ENCODE data around the gene TTC31. TPM values are rescaled to one million over a fixed set of nuclear protein-coding genes. Genes with fewer than 3 reads are reported as not detected.
A peak's percentile ranks its signal among the peaks of the same experiment; 100 is the strongest.

Gene TTC31
- total and polyA plus RNA-seq, 2 donors (not counting 1 experiment from before 2014, with no cell fraction given), result 68.5 to 72.3 TPM

- Histone ChIP-seq H3K36me3 (replicated peaks in 1 of 2; ENCODE audit: control extremely low read depth in 1 of 2, control insufficient read depth in 1 of 2, extremely low read depth in 1 of 2, insufficient read depth in 2 of 2, low read length in 1 of 2) (peaks cover 0 to 23% of the 10 kb centered on the region in 2 experiments), H3K27me3 (replicated peaks in 1 of 4; ENCODE audit: control extremely low read depth in 1 of 4, control insufficient read depth in 3 of 4, insufficient read depth in 4 of 4, low read length in 3 of 4) (no peaks in the 10 kb centered on the region), H3K9me3 (ENCODE audit: control extremely low read depth in 1 of 3, control insufficient read depth in 2 of 3, insufficient read depth in 1 of 3, low read length in 2 of 3) (peaks cover 0 to 5% (median 0%) of the 10 kb centered on the region in 3 donors), H4K20me1 (ENCODE audit: control insufficient read depth, insufficient read depth, low read length, poor library complexity, severe bottlenecking) (no peaks in the 10 kb centered on the region), H3K4me1 (ENCODE audit: control insufficient read depth in 2 of 2, insufficient read depth in 2 of 2, low read length in 2 of 2) (peaks cover 16 to 22% of the 10 kb centered on the region in 2 donors), H2AFZ (ENCODE audit: insufficient read depth, low read depth, low read length, poor library complexity, severe bottlenecking) (peak overlapping the region; percentile 94), H3K4me2 (replicated peaks; ENCODE audit: low read depth, low read length, poor library complexity, severe bottlenecking) (peak overlapping the region; percentile 85), H3K9ac (ENCODE audit: low read length) (peak overlapping the region; percentile 69), H3K4me3 (ENCODE audit: control extremely low read depth in 1 of 5, extremely low read depth in 1 of 5, insufficient read depth in 1 of 5, low read depth in 2 of 5, low read length in 4 of 5) (peak overlapping the region; percentile 65 to 89 (median 67)), H3K79me2 (ENCODE audit: control insufficient read depth, insufficient read depth, low read length) (peaks cover 11% of the 10 kb centered on the region), H3K27ac (ENCODE audit: low read length in 2 of 2) (peak overlapping the region; percentile 69 to 94)
- 16% methylated on average over 6 of the region's 7 CpGs for WGBS (ENCODE audit: insufficient coverage)
- no peak for ATAC-seq (ENCODE audit: low read depth)
- Mint-ChIP-seq H3K9me3 (ENCODE audit: insufficient read depth) (no peaks in the 10 kb centered on the region), H3K27ac (peak overlapping the region; percentile 99), H3K4me3 (peak overlapping the region; percentile 99), H3K27me3 (no peaks in the 10 kb centered on the region), H3K4me1 (peaks cover 20% of the 10 kb centered on the region)
- ChIA-PET CTCF (interaction anchor here (0.6 to 1.6 kb wide), 8 partner anchors 9 to 137 kb away, joined by 3 to 11 read pairs (median 4); partner anchors contain the start of genes CCDC142, INO80B, TTC31 and WBP1), POLR2A (interaction anchor here (0.6 to 4.1 kb wide), 9 partner anchors 9 to 352 kb away, joined by 3 to 63 read pairs (median 5); partner anchors contain the start of genes AUP1, CCDC142, HTRA2 and INO80B)
- no peak for TF ChIP-seq EZH2 (IDR thresholded peaks at IDR 0.05; ENCODE audit: borderline replicate concordance, insufficient read depth, low read depth, low read length, poor library complexity, severe bottlenecking)
- no peak for TF ChIP-seq CTCF (IDR thresholded peaks at IDR 0.05)
- intact Hi-C loops (cut with micrococcal nuclease), result loop anchor here (1.0 kb wide), 3 partner anchors 10 to 56 kb away; partner anchors contain the start of genes AUP1, HTRA2, TTC31 and WBP1
- no peak for DNase-seq
Observed at GRCh38 chr2:74472945-74473258, 10.0 kb upstream of the TTC31 start.

GRCh38 chr2:74474481-74474880, 8.4 kb upstream of the TTC31 start:
- H3K27ac Mint-ChIP-seq, result no peak overlapping the region
- CTCF ChIA-PET, result interaction anchor here (0.7 to 1.9 kb wide), 4 partner anchors 8 to 113 kb away, joined by 3 to 7 read pairs (median 5); partner anchors contain the start of genes CCDC142, PCGF1 and TTC31
- no peak overlapping the region for H3K4me2 ChIP-seq (replicated peaks; ENCODE audit: low read depth, low read length, poor library complexity, severe bottlenecking)

More at GRCh38 chr2:74474481-74474880, 8.4 kb upstream of the TTC31 start:
- TF ChIP-seq EZH2 (IDR thresholded peaks at IDR 0.05; ENCODE audit: borderline replicate concordance, insufficient read depth, low read depth, low read length, poor library complexity, severe bottlenecking) (no peak), CTCF (IDR thresholded peaks at IDR 0.05) (no peak)
- Mint-ChIP-seq H3K9me3 (ENCODE audit: insufficient read depth) (no peaks in the 10 kb centered on the region), H3K4me3 (no peak overlapping the region), H3K27me3 (no peaks in the 10 kb centered on the region), H3K4me1 (peaks cover 22% of the 10 kb centered on the region)
- ATAC-seq (ENCODE audit: low read depth) (no peak), DNase-seq (no peak)
- Histone ChIP-seq H3K36me3 (replicated peaks in 1 of 2; ENCODE audit: control extremely low read depth in 1 of 2, control insufficient read depth in 1 of 2, extremely low read depth in 1 of 2, insufficient read depth in 2 of 2, low read length in 1 of 2) (peaks cover 0 to 23% of the 10 kb centered on the region in 2 experiments), H3K4me1 (ENCODE audit: control insufficient read depth in 2 of 2, insufficient read depth in 2 of 2, low read length in 2 of 2) (peaks cover 16 to 22% of the 10 kb centered on the region in 2 donors), H2AFZ (ENCODE audit: insufficient read depth, low read depth, low read length, poor library complexity, severe bottlenecking) (no peak overlapping the region), H3K79me2 (ENCODE audit: control insufficient read depth, insufficient read depth, low read length) (peaks cover 17% of the 10 kb centered on the region), H4K20me1 (ENCODE audit: control insufficient read depth, insufficient read depth, low read length, poor library complexity, severe bottlenecking) (no peaks in the 10 kb centered on the region), H3K9ac (ENCODE audit: low read length) (no peak overlapping the region), H3K27ac (ENCODE audit: low read length in 2 of 2) (no peak overlapping the region), H3K9me3 (ENCODE audit: control extremely low read depth in 1 of 3, control insufficient read depth in 2 of 3, insufficient read depth in 1 of 3, low read length in 2 of 3) (peaks cover 0 to 5% (median 0%) of the 10 kb centered on the region in 3 donors), H3K27me3 (replicated peaks in 1 of 4; ENCODE audit: control extremely low read depth in 1 of 4, control insufficient read depth in 3 of 4, insufficient read depth in 4 of 4, low read length in 3 of 4) (no peaks in the 10 kb centered on the region), H3K4me3 (ENCODE audit: control extremely low read depth in 1 of 5, extremely low read depth in 1 of 5, insufficient read depth in 1 of 5, low read depth in 2 of 5, low read length in 4 of 5) (no peak overlapping the region)
- WGBS (ENCODE audit: insufficient coverage), result 97% methylated on average over 6 of the region's 6 CpGs
- intact Hi-C loops (cut with micrococcal nuclease), result no loop called here
- POLR2A ChIA-PET, result interaction anchor here (0.7 to 4.1 kb wide), 3 partner anchors 7 to 44 kb away, joined by 3 to 63 read pairs (median 36); partner anchors contain the start of genes CCDC142, TTC31 and WBP1
